ENCODE data around the gene NEDD4L. TPM values are rescaled to one million over a fixed set of nuclear protein-coding genes. Genes with fewer than 3 reads are reported as not detected.

Gene NEDD4L
- polyA plus RNA-seq, 3 donors: 117 to 129 (median 122) TPM

DNA sequence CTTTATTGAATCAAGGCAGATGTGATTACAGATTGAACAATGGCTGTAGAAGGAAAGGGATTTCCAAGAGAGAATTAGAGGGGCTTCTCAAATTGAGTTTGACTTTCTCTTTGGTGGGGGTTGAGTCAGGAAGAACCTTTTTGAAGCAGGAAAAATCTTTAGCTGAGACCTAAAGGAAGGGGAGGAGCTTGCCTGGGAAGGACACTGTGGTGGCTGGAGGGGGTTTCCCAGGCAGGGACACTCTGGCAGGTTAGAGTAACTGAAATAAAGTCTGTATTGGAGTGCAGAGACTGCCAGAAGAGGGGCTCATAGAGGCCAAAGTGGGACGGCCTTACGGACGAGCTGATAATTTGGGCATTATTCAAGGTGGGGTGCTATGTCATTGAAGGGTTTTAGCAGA is 69.3 kb downstream of the NEDD4L start:
- DNase-seq (ENCODE audit: low read depth in 3 of 3, low spot score in 2 of 3): no peak

DNA sequence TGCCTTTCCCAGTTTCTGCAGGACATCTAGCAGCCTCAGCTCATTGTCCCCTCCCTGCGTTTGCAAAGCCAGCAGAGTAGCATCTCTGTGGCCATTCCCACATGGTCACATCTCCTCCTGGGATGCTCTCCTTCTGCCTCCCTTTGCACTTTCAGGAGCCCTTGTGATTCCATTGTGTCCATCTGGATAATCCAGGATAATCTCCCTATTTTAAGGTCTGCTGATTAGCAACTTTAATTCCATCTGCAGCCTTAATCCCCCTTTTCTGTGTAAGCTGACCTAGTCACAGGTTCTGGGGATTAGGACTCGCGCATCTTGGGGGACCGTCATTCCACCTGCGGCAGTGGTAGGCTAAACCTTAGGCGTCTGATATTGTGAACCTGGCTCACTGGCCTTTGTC is 70.7 kb downstream of the NEDD4L start:
- no peak for DNase-seq (ENCODE audit: low read depth in 3 of 3, low spot score in 2 of 3)

DNA sequence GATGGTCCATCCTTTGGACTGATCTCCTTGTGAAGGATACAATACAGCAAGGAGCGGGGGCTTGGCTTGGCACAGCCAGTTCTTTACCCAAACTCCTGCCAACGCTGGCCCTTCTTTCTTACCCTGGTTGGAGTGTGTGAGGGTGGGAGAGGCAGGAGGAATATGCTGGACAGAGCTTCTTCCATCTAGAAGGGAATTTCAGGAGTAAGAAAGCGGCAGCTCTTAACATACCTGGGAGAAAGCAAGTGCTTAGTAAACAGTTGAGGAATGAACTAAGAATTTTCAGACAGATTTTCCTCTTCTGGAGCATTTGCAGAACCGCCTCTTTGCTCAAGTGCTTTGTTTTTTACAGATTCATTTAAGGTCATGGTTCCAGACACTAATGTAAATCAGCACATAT is 72.8 kb downstream of the NEDD4L start:
- DNase-seq (ENCODE audit: low read depth in 3 of 3, low spot score in 2 of 3): no peak

DNA sequence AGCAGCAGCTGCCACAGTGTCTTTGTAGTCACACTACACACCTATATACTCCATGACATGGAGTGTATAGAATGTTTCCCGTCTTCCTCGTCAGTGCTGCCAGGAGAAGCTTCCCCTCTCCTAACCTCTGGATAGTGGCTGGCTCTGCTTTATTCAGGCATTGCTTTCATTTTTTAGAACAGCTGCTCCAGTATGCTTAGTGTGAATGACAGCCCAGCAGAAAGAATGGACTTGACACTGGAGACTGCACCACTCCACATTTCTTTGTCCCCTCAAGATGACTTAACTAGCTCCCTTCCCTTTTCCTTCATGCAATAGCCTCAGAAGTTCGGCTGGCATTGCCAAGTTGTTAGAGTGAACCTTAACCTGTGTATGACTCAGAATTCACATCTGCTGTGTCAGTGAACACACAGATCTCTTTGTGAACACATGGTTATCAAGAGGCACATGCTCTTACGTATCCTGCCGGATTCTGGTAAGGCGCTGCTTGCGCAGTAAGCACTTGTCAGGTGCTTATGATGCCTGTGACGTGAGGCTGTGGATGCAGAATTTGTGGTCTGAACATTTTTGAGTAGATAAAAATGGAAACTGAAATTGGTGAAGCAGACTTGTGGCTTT is 73.9 kb downstream of the NEDD4L start:
- no peak for DNase-seq (ENCODE audit: low read depth in 3 of 3, low spot score in 2 of 3)

DNA sequence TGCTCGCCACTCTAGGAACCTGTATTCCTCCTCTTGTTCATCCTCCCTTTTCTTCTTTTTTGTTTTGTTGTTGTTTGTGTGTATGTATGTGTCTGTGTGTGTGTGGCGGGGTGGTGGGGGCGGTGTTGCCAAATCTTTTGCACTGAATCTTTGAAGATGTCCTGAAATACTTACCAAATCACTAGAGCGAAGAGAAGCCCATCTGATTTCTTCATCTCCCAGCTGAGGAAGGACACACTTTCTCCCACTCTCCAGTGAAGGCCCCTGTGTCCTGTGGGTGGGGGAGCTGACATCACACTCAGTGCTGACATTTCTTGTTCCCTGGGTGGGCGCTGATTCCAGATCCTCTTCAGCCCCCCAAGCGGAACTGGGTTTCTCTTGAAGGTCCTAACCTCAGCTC is 74.5 kb downstream of the NEDD4L start:
- no peak for DNase-seq (ENCODE audit: low read depth in 3 of 3, low spot score in 2 of 3)

DNA sequence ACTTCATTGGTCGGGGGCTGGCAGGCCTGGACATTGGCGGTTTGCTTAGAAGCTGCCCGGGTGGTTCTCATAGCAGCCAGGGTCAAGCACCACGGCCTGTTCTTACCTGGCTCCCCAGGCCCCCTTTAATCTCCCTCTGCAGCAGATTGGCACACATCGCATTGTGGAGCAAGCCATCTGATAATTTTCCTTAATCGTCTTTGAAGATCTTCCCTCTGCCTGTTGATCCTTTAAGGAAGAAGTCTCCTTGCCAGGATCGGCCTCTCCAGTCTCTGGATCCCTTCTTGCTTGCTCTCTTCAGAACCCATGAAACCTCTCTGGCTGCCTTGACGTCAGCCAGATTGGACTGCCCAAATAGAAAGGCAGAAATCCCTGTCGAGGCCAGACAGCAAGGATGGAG is 75.8 kb downstream of the NEDD4L start:
- DNase-seq (ENCODE audit: low read depth in 3 of 3, low spot score in 2 of 3): no peak

DNA sequence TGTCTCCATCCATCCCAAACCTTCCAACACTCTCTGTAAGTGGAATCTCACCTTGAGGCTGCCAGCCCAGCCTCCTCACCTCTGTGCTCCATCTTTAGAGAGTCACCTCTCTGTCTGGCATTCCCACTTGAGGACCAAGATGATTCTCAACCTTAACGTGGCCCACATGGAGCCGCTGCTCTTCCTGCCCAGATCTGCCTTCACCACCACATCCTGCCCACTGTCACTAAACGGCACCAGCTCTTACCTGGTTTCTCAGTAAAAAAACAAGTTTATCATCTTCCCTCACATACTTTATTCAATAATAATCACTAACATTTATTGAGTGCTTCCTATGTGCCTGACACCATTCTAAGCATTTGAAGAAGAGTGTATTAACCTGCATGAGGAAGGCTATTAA is 80.4 kb downstream of the NEDD4L start:
- DNase-seq (ENCODE audit: low read depth in 3 of 3, low spot score in 2 of 3): no peak

DNA sequence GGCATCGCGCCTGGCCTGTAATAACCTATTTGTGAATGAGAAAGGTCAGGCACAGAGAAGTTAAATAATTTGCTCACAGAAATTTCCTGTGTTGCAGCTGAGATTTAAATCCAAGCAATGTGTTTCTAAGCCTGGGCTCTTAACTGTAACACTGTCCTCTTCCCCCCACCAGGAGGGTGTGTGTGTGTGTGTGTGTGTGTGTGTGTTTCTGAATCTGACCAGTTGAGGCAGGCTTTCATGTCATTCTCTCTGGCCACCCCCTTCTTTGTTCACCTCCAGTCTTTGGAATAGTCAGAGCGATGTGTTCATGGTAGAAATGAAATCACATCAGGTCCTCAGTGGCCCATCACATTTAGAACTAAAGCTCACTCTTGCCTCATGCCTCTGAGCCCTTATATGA is 81.2 kb downstream of the NEDD4L start:
- DNase-seq (ENCODE audit: low read depth in 3 of 3, low spot score in 2 of 3): no peak

DNA sequence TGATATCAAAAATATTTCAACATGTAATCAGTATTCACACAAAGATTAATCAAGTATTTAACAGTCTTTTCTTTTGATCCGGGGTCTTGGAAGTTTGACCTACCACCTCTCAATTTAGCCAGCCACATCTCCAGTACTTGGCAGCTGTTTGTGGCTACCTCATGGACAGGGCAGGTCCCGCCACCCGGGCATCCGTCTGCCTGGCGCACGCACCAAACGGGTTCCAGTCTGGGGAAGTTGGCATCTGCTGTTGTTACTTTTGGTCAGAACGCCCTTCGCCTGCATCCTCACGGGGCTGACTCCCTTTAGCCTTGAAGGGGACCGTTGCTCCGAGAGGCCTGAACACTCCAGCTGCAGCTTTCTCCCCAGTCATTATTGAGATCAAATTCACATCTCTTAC is 81.7 kb downstream of the NEDD4L start:
- DNase-seq (ENCODE audit: low read depth in 3 of 3, low spot score in 2 of 3): no peak

DNA sequence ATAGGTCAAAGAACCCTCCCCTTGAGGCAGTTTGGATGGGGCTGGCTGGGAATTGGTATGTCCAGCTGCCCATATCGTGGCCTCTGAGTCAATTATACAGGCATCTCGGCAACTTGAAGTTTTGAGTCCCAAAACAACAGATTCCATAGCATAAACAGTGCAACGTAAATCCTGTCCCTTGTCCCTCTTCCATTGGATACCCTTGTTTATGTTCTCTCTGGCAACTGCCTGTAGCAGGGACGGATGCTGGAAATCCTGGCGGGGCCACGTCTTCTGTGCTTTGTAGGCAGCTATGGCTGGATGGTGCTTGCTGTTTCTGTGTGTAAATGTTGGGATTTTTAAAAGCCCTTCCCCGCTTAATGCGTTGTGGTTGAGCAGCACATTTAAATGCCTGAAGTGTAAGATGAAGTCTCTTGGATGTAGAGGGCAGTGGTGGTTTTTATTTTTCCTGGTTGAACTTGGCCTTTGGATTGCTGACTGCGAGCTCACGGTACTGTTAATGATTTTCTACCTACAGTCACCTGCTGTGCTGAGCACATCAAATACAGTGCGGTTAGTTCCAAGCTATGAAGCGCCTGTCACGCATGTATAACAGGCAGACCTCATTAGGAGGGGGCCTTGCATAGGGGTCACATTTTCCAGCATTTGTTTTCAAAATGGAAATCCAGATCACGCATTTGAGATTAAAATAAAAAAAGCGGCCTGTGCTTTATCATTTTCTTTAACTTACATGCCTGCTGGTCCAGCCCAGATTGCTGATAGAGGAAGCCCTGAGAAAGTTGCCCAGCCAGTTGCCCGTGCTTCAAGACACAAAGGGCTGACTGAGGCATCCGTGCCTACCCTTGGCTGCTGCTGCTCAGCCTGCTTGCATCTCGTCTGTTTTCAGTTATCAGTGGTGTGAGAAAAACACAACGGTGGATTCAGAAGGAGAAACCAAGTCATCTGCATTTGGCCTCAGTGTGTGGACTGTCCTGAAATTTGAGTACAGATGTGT is 84.7 kb downstream of the NEDD4L start:
- DNase-seq (ENCODE audit: low read depth in 3 of 3, low spot score in 2 of 3): peak in 2 of 3 donors; percentile 54 to 62

DNA sequence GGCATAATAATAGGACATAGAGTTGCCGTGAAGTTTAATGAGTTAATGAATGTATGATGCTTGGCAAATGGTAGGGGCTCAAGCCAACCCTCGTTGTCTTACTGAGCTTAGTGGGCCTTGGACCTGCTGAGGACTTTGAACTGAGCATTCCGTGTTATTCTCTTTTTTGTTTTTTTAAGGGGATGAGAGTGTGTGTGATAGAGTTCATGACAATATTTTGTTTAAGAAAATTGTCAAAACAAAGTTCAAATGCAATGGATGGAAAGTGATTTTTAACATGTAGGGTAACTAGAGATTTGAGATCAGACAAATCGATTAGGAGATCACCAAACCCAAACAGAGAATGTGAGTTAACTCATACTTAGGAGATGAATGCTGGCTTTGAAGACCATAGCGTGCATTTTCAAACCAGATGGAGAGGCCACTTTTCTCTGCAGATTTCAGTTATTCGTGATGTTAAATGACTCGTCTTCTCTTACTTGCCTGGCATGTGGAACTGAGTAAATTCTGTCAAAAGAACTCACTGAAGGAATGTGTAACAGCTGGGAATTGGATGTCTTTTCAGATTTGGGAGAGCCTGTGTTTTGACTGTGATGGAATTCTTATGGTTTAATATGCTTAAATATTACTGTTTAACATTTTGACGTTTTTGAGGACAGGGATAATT is 88.7 kb downstream of the NEDD4L start:
- DNase-seq (ENCODE audit: low read depth in 3 of 3, low spot score in 2 of 3): no peak

DNA sequence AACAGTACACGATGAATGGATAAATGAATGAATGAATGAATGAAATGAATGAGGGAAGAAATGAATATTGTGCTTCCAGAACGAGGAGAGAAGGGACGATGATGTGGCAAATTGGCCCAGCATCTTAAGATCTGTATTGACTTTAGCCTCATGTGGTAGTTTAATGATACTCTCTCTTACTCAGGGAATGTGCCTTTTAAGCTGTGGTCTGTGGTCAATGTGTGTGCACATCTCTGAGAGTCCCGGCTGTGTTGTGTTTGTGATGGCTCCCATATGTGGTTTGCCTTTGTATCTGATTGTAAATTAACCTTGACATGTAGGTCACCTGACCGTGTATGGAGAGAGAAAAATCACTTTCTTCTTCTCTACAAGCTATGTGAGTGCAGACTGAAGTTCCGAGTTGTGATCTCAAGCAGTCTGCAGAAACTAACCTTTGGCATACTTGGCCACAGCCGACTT is 91.2 kb downstream of the NEDD4L start:
- DNase-seq (ENCODE audit: low read depth in 3 of 3, low spot score in 2 of 3): no peak

DNA sequence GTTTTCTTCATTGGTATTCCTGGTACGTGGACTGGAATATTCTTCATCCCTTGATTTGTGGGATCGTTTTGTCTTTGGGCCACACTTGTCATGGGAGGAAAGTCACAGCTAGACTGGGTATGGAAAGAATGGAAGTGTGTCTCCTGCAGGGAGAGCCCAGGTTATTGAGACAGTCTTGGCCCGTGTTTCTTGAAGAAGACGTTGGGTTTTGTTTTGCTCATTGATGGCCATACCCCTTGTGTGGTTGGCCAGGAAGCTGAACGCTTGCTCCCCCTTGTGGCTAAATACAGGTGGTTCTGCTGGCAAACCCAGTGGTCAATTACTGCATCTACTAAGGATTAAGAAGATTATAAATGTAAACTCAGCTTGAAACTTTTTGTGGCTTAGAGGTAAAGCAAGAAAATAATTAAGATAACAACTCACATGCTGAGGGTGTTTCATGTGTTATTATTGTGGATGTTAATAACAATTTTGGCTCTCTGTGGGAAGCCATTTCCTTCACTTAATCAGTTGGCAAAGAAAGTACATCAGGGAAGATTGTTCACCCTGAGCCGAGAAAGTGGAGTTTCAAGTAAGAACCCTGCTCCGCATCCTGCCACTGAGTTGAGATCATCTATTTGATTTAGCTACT is 91.8 kb downstream of the NEDD4L start:
- peak in 1 of 3 donors; percentile 35 for DNase-seq (ENCODE audit: low read depth in 3 of 3, low spot score in 2 of 3)

DNA sequence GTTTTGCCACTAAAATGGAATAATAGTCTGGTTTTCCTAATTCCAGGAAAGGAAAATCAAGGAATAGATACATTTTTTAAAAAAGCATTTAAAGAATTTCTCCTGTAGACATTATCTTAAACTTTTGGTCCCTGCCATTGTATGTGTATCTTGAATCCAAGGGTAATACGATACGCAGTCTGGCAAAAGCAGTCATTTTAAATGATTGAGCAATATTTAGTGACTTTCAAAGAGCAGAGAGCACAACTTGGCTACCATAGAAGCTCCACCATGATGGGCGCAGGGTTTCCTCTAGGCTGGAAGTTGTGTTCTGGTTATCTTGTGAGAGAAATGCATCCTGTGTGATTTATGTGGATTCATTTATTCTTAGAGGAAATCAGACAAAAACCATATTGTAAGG is 92.9 kb downstream of the NEDD4L start:
- no peak for DNase-seq (ENCODE audit: low read depth in 3 of 3, low spot score in 2 of 3)

DNA sequence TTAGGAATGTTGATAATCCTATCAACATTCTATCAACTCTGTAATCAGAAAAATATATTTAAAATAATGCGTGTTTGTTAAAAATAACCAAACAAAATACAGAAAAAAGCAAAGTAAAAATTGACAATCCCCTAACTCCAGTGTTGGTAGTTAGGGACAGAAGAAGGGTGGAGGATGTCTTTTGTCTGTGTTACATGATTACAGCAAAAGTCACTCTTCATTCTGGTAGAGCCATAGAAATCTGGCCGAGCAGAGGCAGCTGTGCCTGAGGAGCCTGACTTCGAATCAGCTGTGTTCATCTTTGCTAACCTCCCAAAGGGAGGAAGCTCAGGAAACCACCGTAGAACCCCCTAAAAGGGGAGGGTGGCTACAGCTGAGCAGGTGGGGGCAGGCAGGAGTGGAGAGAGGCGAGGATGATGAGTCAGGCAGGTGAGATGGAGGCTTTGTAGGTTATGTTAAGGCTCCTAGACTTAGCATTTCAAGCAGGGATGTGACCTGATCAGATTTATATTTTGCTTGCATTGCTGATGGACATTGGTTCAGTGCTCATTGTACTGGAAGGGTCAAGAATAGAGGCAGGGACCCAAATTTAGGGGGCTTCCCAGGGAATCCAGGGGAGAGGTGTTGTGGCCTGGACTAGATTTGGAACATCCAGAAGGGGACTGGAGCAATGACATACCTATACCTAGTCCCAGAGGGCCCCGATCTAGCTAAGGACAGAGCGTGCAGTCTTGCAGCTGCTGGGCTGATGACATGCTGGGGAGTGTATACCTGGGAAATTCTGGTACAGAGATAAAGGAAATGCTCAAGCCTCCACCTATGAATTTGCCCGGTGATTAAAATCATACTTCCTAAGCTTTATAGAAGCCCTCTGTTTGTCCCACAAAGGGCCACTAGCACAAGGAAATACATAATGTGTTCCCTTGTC is 95.7 kb downstream of the NEDD4L start:
- DNase-seq (ENCODE audit: low read depth in 3 of 3, low spot score in 2 of 3): no peak

DNA sequence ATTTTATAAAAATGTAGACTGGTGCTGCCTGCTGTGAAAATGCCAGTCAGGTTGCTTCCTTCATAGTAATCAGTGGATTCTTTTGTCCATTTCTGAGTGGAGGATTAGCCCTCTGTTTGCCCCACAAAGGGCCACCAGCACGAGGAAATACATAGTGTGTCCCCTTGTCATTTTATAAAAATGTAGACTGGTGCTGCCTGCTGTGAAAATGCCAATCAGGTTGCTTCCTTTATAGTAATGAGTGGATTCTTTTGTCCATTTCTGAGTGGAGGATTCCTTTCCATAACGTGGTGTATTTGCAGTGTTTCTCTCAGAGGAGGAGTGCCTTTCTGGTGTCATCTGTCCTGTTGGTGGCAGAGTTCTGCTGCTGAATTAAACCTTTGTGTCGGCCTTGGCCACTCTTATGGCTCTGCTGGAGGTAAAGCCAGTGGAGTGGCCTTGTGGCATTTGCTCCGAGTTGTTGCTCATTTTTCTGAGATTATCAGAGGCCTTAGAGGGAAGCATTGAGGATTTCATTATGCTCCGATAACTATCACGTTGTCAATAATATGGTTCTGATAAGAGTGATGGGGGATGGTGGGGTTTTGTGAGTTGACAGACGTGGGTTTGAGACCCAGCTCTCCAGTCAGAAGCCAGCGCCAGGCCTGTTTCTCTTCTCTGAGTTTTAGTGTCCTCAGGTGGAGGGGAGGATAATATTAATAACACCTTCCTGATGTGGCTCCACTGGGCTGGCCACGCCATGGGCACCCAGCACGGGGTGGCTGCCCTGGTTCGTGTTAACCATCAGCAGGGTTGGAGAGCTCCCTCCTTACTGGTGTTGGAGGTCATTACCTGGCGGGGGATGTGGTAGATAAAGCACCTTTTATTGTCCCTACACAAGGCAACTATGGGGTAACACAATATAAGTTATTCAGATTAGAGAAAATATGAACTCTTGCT is 96.6 kb downstream of the NEDD4L start:
- DNase-seq (ENCODE audit: low read depth in 3 of 3, low spot score in 2 of 3): no peak

DNA sequence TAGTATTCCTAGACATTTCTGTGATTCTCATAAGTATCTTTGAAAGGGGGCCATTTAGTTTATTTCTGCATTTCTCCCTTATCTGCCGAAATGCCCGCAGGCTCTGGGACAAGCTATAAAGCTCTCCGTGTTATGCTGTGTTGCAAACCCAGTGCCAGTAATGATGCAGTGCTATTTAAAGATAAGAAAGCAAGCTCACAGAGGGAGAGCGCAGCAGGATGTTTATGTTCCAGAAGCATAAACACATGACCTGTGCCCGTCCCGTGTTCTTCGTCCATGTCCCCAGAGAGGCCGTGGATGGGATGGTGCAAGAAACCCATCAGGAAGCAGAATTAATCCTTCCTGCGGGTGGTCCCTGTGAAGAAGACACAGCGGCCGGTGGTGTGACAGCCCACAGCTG is 99.4 kb downstream of the NEDD4L start:
- DNase-seq (ENCODE audit: low read depth in 3 of 3, low spot score in 2 of 3): no peak

DNA sequence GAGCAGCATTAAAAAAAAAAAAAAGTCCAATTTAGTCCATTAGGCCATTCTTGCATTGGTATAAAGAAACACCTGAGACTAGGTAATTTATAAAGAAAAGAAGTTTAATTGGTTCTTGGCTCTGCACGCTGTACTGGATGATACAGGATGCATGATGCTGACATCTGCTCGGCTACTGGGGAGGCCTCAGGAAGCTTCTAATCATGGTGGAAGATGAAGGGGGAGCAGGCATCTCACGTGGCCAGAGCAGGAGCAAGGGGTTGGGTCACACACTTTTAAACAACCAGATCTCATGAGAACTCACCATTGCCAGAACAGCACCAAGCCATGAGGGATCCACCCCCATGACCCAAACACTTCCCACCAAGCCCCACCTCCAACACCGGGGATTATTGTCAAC is 100.1 kb downstream of the NEDD4L start:
- no peak for DNase-seq (ENCODE audit: low read depth in 3 of 3, low spot score in 2 of 3)

Measured in right renal cortex interstitium (tissue), 3 donors.